Stimulated activated CD8-positive, alpha-beta memory T cell treated with anti-CD3 and anti-CD28 coated beads, Interleukin-15, amount 100 ng/mL, for 4 hours (primary cell): ENCODE measurements around the gene GPR107.

Experiments
- DNase-seq, 2 donors: peaks; one replicate each; pipeline ENCODE4 v3.0.0-alpha.2; 2020; ENCODE audit warnings: low read depth in 2 of 2

GPR107 gene

DNA sequence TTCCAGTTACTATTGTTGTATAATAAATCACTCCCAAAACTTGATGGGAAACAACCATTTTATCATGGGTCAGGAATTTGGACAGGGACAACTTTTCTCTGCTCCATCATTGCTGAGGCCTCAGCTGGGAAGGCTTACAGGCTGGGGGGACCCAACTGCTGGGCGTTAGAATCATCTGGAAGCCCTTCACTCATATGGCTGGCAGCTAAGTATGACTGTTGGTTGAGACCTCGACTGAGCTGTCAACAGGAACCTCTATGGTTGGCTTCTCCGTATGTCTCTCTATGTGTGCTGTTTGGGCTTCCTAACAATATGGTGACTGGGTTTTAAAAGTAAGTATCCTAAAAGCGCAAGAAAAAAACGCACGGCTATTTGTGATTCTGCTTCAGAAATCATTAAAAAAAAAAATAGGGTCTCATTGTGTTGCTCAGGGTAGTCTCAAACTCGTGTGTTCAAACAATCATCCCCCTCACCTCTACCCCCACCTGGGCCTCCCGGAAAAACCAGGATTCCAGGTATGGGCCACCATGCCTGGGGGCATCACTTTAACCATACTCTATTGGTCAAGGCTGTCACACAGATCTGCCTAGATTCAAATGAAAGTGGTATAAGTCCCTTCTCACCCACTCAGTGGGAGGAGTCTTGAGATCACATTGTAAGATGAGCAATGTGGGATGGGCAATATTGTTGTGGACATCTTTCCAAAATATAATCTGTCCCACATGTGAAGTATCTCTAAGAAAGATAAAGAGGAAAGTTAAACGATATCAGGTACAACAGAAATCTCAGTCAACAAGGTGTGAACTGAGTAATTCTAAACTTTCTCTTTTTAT lies 26.0 kb upstream of the GPR107 start:
- no peak for DNase-seq

DNA sequence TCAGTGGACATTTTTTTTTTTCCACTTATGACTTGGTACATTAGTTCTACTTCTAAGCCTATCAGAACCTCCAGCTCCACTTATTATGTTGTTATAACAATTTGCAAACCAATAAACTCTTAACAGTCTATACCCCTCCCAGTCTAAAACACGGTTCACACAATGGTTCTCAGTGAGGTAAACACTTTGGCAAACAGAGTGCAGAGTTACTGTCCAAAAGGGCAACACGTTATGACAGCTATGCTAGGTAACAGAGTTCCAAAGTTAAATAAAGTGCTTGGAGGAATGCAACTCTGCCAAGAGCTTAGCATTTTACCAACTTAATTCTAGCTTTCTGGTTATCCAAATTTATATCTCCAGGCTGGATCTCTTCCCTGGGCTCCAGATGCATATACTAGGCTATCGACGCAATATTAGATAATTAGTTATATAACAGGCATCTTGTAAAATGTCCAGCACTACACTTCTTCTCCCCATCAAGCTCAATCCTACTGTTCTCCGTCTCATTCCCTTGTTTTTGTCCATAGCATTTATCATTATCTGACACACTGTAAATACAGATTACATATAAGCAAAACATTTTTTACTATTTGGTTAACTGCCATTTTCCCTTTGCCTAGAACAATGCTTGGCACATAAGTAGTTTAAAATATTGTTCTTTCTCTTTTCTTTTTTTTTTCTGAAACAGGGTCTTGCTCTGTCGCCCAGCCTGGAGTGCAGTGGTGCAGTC lies 25.0 kb upstream of the GPR107 start:
- no peak for DNase-seq

- no peak for DNase-seq
Observed at GRCh38 chr9:130029223-130029973, 24.3 kb upstream of the GPR107 start.

DNA sequence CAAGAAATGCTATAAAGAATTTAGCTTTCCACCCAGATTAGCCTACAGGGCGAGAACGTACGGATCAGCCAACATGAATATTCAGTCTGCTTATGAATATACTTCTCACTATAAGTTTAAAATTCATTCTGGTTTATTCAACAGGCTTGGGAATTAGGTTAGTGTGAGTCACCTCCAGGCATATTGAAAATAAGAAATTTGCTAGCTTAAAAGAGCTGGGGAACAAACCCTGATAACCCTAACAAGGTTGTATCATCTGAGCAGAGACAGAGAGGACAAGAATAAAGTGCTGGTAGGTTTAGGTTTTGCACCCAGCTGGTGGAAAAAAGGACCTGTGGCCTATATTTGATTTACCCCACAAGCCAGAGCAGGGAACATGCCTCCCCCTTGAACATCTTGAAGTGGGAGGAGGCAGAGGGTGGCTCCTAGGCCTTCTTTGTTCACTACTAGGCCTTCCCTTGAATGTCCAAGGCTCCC lies 23.0 kb upstream of the GPR107 start:
- no peak for DNase-seq

- no peak for DNase-seq
Observed at GRCh38 chr9:130034570-130034969, 19.1 kb upstream of the GPR107 start.

- DNase-seq: no peak
Observed at GRCh38 chr9:130036099-130036498, 17.6 kb upstream of the GPR107 start.

GRCh38 chr9:130039528-130040147 lies 14.1 kb upstream of the GPR107 start:
- DNase-seq: no peak

GRCh38 chr9:130040984-130041647 lies 12.6 kb upstream of the GPR107 start:
- DNase-seq: no peak

- DNase-seq: no peak
Observed at GRCh38 chr9:130041648-130042405, 11.9 kb upstream of the GPR107 start.

DNA sequence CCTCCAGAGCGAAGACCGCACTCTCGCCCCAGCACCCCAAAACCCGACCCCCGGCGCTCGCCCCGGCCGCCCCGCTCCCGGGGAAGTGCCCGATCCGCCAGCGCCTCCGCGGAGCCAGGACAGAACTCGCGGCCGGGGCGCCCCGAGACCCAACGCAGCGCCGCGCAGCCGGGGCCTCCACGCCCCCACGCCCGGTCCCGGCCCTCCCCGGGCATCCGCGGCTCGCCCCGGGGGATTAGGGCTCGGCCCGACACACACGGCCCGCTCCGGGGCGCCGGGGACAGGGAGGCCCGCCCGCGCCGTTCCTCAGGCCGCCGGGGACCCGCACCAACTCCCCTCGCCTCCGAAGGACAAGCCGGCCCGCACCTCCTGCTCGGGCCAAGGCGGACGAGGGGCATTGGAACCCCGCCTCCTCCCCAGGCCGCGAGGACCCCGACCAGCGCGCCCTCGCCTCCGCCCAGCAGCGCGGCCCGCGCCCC lies 11.3 kb upstream of the GPR107 start:
- no peak for DNase-seq

GRCh38 chr9:130042885-130043653 lies 10.6 kb upstream of the GPR107 start, which contains the start of gene FNBP1:
FNBP1 (minus strand) TSS chr9:130043189; CDS start chr9:130042975, 214 bp downstream.
- DNase-seq: peak; percentile 42 to 72

DNA sequence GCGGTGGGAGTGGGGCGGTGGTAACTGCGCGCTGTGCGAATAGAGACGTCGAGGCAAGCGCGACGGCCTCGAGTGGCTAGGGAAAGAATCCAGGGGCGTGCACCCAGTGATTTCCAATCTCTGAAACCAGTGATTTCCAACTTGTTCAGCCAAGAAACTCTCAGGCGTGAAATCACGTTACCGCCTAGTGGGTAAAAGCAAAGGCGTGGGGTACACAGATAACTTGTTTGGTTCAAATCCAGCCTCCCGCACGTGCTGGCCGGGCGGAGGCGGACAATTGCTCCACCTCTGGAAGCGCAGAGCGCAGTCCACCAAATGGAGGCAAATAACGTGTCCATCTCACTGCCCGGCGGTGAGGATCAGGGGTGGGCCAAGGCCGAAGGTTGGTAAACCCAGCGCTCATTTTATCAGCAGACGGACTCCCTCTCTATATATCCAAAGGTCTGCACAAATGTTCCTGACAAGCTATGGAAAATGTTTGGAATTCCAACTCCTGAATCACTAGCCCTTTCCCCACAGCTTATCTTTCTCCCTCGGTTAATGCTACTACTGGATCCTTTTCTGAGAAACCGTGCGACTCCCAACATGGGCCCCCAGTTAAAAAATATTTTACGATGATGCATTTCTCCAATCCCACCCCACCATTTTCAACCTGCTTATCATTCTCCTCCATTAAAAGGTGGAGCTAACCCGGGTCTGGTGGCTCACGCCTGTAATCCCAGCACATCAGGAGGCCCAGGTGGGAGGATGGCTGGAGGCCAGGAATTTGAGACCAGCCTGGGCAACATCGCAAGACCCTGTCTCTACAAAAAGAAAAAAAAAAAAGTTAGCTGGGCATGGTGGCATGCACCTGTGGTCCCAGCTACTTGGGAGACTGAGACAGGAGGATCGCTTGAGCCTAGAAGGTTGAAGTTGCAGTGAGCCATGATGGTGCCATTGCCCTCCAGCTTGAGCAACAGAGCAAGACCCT lies 9.8 kb upstream of the GPR107 start:
- DNase-seq: no peak

DNA sequence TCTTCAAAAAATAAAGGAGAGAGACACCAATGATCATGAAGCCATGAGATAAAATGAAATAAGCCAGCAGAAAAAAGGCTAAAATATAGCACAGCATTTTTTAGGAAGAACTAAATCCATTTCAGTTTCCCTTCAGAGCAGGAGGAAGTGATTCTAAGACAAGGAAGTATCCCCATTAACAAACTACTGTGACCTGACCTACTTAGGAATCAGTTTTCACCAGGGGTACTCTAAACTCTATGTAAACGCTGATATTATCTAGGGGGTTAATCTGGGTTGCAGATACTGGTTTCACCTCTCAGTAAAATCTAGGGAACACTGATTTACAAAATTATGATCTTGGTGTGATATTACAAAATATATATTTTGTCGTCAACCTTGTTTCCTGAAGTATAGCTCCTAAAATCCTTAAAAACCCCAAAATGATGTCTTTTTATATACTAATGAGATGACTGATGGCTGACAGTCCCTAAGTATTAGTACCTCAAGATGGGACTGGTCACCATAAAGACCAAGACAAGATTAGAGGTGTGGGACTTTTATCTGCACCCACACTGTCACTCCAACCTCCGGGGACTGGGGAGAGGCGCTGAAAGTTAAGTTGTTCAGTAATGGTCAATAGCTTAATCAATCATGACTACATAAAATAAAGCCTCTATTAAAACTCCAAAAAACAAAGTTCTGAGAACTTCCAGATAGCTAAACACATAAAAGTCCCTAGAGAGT lies 7.8 kb upstream of the GPR107 start:
- DNase-seq: no peak

GRCh38 chr9:130049431-130050210 lies 4.1 kb upstream of the GPR107 start:
- DNase-seq: no peak

DNA sequence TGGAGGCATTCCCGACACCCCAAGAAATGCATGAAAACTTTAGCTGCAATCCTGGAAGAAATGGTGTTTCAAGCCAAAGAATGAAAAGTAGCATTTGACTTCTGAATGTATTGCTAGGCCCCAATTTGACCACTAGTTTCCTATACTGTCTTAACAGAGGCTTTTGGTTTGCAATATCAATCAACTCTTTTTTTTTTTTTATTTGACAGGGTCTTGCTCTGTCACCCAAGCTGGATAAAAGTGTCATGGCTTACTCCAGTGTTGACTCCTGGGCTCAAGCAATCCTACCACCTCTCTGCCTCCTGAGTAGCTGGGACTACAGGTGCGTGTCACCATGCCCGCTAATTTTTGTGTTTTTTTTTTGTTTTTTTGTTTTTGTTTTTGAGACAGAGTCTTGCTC lies 3.2 kb upstream of the GPR107 start:
- DNase-seq: no peak

GRCh38 chr9:130051855-130052254 lies 1.9 kb upstream of the GPR107 start:
- no peak for DNase-seq

GRCh38 chr9:130053109-130053503 lies 600 bp upstream of the GPR107 start:
- no peak for DNase-seq
